GM18508 (cell line): ENCODE data around the gene TMEM53.

Experiments used
- ATAC-seq: cut with Tn5 transposase; IDR thresholded peaks from one replicate; pipeline ENCODE4 v1.9.1; 2021; ENCODE audit warnings: moderate number of reproducible peaks; ENCODE audit not compliant: insufficient read depth, unreplicated experiment

TMEM53 gene

GRCh38 chr1:44609768-44610526 lies 64.3 kb downstream of the TMEM53 start:
- no peak for ATAC-seq

GRCh38 chr1:44609412-44609767 lies 64.9 kb downstream of the TMEM53 start:
- ATAC-seq, result no peak

GRCh38 chr1:44608141-44608540 lies 66.1 kb downstream of the TMEM53 start:
- ATAC-seq, result no peak

- ATAC-seq, result no peak
Measured at GRCh38 chr1:44606701-44607281, 67.5 kb downstream of the TMEM53 start.

GRCh38 chr1:44605914-44606615 lies 68.2 kb downstream of the TMEM53 start:
- no peak for ATAC-seq

DNA sequence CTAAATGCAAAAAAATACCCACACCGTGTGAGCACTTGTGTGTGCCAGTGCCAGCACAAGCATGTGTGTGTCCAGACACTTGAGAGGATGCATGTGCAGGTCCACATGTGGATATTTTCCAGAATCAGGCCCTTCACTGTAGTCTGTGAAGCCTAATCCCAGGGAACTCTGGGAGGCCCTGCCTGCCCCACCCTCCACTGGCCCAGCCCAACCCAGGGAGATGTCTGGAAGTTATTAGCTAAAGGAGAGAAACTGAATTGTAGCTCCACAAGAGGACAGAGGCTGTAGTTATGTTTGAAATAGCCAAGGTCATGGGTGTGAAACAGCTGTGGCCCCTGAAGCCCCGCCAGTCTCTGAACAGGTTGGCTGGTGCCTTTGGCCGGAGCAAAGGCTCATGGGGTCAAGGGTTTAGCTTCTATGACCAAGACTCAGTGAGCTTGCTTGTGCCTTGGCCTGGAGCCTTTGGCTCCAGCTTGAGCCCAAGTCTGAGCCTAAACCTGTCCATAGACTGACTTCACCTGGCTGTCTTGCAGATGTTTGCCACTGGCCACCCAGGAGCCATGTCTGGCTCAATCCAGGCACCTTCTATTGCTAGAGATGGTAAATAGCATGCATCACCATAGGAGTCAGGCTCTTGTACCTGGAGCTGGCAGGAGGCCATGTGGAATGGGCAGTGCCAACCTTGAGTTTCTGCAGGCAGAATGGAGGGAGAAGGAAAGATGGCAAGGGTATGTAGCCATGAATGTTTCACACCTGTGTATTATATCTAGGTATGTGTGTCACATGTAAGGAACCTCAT lies 69.9 kb downstream of the TMEM53 start:
- ATAC-seq, result no peak

- no peak for ATAC-seq
Measured at GRCh38 chr1:44603718-44604117, 70.6 kb downstream of the TMEM53 start.
